GM12872 (cell line): ENCODE data around the gene TXNRD1.

ENCODE experiments used
- TF ChIP-seq, protein P1 (sequence below): IDR thresholded peaks from 3 replicates; pipeline ENCODE4 v1.5.1; 2011; ENCODE audit warnings: low read depth, mild to moderate bottlenecking, low read length, moderate library complexity; ENCODE audit not compliant: insufficient read depth

TXNRD1 gene

DNA sequence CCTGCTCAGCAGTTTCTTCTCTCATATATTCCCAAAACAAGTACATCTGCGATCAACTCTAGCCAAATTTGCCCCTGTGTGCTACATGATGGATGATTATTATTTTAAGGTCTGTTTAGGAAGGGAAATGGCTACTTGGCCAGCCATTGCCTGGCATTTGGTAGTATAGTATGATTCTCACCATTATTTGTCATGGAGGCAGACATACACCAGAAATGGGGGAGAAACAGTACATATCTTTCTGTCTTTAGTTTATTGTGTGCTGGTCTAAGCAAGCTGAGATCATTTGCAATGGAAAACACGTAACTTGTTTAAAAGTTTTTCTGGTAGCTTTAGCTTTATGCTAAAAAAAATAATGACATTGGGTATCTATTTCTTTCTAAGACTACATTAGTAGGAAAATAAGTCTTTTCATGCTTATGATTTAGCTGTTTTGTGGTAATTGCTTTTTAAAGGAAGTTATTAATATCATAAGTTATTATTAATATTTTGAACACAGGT is 133.5 kb downstream of the TXNRD1 start:
- TF ChIP-seq, protein P1, sequence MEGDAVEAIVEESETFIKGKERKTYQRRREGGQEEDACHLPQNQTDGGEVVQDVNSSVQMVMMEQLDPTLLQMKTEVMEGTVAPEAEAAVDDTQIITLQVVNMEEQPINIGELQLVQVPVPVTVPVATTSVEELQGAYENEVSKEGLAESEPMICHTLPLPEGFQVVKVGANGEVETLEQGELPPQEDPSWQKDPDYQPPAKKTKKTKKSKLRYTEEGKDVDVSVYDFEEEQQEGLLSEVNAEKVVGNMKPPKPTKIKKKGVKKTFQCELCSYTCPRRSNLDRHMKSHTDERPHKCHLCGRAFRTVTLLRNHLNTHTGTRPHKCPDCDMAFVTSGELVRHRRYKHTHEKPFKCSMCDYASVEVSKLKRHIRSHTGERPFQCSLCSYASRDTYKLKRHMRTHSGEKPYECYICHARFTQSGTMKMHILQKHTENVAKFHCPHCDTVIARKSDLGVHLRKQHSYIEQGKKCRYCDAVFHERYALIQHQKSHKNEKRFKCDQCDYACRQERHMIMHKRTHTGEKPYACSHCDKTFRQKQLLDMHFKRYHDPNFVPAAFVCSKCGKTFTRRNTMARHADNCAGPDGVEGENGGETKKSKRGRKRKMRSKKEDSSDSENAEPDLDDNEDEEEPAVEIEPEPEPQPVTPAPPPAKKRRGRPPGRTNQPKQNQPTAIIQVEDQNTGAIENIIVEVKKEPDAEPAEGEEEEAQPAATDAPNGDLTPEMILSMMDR, result no peak

DNA sequence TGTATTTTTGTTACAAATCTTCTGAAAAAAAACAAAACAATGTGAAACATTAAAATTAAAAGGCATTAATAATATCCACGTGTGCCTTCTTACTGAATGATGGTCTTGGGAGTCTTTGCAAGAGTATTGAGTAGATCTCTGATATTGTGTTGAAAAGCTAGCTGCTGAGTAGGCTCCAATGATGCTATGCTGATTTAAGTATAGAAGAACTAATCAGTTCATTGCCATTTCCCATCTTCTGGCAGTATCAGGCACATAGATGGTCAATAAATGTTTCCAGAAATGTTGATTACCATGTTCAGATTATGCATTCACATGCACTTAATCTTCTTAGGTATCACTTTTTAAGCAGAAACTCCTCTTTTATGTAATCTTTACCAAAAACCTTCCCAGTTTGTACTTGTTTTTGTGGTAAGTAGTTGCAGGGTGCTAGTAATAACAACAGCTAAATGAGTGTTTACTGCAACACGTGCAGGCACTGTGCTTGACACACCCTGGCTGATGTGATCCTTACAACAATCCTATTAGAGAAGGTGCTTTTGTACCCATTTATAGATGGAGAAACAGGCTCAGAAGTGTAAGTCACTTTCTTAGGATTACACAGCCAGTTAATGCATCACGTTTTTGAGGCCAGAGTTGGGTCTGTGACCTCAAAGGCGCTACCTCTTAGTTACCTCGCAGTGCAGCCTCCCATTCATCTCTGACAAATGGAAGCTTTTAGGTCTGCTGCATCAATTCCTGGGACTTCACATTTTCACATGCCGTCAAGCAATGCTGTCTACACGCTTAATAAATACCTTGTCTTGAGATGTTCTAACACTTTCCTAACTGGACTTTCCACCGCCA is 134.9 kb downstream of the TXNRD1 start:
- TF ChIP-seq, protein P1, result no peak

DNA sequence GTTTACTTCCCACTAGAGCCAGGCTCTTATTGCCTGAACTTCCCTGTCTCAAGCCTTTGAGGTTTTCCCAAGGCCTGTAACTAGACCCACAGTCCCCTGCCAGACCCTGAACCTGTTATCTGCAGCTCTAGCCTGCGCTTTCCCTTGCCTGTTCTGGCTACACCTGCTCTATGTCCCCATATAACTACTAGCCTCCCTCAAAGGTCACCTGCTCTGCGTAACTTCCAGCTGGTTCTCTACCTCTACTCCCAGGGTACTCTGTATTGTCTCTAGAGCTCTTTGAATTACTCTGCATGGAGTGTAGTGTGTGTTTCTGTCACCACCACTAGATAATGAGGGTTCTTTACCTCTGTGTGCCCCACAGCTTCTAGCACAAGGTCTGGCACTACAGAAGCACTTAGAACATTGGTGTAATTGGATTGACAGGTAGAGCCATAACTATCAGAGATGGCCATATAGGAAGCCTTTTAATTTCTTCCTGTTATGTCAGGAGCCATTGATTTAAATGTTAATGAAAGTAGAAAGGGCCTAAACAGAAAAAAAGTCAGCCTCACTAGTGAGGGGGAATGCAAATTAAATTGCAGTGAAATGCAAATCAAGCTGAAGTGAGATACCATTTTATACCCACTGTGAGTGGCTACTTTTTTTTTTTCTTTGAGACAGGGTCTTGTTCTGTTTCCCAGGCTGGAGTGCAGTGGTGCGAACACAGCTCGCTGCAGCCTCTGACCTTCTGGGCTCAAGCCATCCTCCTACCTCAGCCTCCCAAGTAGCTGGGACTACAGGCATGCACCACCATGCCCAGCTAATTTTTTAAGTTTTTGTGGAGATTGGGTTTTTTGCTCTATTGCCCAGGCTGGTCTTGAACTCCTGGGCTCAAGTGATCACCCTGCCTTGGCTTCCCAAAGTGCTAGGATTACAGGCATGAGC is 135.7 kb downstream of the TXNRD1 start:
- TF ChIP-seq, protein P1, result no peak

DNA sequence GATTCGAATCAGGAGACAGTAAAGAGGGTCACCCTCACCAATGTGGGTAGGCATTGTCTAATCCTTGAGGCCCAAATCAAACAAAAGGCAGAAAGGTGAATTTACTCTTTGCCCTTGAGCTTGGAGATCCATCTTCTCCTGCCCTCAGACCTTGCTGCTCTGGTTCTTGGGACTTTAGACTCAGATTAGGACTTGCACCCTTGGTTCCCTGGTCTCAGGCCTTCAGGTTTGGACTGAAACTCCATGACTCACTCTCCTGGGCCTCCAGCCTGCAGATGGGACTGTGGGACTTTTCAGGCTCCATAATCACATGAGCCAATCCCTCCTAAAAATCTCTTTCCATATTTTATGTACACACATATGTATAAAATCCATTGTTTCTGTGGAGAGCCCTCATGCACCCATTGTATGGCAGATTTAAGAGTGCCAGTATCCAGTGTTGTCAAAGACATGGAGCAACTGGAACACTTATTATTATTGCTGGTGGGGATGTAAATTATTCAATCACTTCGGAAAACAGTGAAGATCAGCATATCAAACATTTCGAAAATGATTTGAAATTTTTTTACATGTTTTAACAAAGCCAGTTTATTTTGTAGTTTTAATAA is 136.6 kb downstream of the TXNRD1 start:
- TF ChIP-seq, protein P1, result no peak

DNA sequence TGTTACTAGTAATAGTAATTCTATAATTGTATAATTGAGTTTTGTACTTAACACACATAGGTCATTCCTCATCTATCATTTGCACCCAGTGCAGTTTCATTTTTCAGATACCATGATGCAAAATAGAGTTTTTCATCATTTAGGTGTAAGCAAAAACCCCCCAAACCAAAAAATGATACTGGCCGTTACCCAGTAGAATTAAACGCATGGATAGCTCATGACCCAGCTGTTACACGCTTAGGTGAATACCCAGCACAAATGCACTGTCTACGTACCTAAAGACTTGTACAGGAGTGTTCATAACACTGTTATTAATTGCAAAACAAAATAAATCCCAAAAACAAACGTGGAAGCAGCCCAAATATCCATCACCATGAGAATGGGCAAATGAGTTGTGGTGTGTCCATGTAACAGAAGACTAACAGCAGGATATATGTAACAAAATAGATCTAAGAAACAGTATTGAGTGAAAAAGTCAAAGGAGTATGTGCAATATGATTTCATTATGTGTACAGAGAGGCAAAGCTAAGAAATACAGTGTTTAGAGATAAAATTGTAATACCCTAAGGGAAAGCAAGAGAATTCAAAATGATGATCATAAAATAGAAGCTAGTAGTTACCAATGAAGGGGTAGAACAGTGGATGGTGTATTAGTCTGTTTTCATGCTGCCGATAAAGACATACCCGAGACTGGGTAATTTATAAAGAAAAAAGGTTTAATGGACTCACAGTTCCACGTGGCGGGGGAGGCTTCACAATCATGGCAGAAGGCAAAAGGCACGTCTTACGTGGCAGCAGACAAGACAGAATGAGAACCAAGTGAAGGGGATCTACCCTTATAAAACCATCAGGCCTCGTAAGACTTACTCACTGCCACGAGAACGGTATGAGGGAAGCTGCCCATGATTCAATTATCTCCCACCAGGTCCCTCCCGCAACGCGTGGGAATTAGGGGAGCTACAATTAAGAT is 137.7 kb downstream of the TXNRD1 start:
- TF ChIP-seq, protein P1, result no peak

DNA sequence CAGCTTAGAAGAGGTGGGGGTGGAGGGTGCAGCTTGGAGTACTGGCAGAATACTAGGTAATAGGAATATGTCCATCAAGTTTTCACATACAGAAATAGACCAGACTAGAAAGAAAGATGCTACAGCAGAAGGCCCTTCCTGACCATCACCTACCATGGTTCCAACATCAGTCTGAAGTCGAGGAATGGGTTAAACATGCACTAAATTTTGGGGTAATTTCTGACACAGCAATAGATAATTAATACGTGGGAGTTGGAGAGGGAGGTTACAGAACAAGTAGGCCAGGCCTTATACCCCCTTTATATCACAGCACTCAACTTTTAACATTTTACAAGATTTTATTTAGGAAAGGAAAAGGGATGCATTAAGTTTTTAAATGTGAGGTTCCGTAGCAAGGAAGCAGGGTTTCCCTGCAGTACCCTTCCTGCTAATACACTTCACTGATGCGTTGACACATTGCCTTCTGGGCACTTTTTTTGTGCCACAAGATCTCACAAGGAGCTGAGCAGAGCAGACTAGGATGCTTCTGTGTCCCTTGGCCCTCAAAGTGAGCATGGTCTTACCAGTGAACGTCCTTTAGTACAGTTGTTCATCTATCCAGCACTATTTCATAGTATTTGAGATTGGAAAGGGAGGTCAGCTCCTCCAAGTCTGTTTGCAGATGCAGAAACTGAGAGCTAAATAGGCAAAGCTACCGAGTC is 138.7 kb downstream of the TXNRD1 start:
- TF ChIP-seq, protein P1, result no peak
